ENCODE measurements around the gene PNMA8A.
"Not testable (repeated sequence)": the region's sequence is repeated elsewhere in the genome, so short reads cannot be mapped to it uniquely, and the experiment has no call there.

PNMA8A gene

DNA sequence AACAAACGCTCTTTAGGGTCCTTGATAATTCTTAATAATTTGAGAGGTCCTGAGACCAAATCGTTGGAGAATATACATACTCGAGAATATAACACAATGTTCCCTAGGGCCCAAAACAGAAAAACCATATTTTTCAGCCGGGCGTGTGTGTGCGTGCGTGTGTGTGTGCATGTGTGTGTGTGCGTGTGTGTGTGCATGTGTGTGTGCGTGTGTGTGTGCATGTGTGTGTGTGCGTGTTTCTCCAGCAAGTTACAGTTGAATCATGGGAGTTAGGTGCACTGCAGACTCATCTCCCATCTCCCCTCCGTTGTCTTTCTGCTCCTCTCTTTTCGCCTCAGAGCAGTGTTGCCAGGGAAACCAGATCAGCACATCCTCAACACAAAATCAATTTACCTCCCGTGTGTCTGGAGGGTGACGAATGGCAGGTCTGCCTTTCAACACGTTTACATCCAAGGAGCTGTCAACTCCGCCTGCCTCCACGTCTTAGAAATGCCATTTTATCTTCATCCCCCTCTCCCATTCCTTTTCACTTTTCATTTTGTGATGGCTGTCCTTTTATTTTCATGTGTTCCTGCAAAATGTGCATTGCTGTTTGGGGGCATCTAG lies 32.6 kb upstream of the PNMA8A start:
- no peaks in the 10 kb centered on the region for H3K9me3 ChIP-seq (ENCODE audit: control insufficient read depth, low read length)
- H3K4me3 ChIP-seq (ENCODE audit: low read depth, low read length) = no peak overlapping the region
- TF ChIP-seq, protein P1, sequence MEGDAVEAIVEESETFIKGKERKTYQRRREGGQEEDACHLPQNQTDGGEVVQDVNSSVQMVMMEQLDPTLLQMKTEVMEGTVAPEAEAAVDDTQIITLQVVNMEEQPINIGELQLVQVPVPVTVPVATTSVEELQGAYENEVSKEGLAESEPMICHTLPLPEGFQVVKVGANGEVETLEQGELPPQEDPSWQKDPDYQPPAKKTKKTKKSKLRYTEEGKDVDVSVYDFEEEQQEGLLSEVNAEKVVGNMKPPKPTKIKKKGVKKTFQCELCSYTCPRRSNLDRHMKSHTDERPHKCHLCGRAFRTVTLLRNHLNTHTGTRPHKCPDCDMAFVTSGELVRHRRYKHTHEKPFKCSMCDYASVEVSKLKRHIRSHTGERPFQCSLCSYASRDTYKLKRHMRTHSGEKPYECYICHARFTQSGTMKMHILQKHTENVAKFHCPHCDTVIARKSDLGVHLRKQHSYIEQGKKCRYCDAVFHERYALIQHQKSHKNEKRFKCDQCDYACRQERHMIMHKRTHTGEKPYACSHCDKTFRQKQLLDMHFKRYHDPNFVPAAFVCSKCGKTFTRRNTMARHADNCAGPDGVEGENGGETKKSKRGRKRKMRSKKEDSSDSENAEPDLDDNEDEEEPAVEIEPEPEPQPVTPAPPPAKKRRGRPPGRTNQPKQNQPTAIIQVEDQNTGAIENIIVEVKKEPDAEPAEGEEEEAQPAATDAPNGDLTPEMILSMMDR (IDR thresholded peaks at IDR 0.05) = no peak

DNA sequence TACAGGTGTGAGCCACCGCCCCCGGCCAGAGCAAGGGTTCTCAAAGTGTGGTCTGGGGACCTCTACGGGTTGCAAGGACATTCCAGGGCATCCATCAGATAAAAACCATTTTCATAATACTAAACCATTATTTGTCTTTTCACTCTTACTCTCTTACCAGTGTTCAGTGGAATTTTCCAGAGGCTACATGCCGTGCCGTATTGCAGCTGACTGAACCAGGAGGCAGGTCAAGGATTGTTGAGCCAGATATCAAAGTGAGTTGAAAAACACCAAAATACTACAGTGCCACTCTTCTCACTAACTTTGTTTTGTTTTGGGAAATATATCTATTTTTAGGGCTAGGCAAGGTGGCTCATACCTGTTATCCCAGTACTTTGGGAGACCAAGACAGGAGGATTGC lies 31.5 kb upstream of the PNMA8A start:
- H3K27me3 ChIP-seq (ENCODE audit: control insufficient read depth, insufficient read depth, low read length) = no peaks in the 10 kb centered on the region
- no peaks in the 10 kb centered on the region for H3K4me1 ChIP-seq
- no peak overlapping the region for H2AFZ ChIP-seq
- TF ChIP-seq, protein P1 (IDR thresholded peaks at IDR 0.05) = no peak
- H3K27ac ChIP-seq = no peak overlapping the region
- no peak overlapping the region for H3K4me3 ChIP-seq (ENCODE audit: low read depth, low read length)
- no peaks in the 10 kb centered on the region for H3K36me3 ChIP-seq (ENCODE audit: control insufficient read depth, insufficient read depth, low read length)
- no peaks in the 10 kb centered on the region for H3K9me3 ChIP-seq (ENCODE audit: control insufficient read depth, low read length)
- H3K79me2 ChIP-seq = no peaks in the 10 kb centered on the region
- no peak overlapping the region for H3K4me2 ChIP-seq (ENCODE audit: low read length)
- H3K9ac ChIP-seq = no peak overlapping the region

More for the DNA sequence above, 32.6 kb upstream of the PNMA8A start:
- no peak overlapping the region for H2AFZ ChIP-seq
- no peaks in the 10 kb centered on the region for H3K4me1 ChIP-seq
- H3K36me3 ChIP-seq (ENCODE audit: control insufficient read depth, insufficient read depth, low read length) = no peaks in the 10 kb centered on the region
- no peaks in the 10 kb centered on the region for H3K27me3 ChIP-seq (ENCODE audit: control insufficient read depth, insufficient read depth, low read length)
- no peak overlapping the region for H3K9ac ChIP-seq
- H3K27ac ChIP-seq = no peak overlapping the region
- H3K4me2 ChIP-seq (ENCODE audit: low read length) = no peak overlapping the region
- no peaks in the 10 kb centered on the region for H3K79me2 ChIP-seq

DNA sequence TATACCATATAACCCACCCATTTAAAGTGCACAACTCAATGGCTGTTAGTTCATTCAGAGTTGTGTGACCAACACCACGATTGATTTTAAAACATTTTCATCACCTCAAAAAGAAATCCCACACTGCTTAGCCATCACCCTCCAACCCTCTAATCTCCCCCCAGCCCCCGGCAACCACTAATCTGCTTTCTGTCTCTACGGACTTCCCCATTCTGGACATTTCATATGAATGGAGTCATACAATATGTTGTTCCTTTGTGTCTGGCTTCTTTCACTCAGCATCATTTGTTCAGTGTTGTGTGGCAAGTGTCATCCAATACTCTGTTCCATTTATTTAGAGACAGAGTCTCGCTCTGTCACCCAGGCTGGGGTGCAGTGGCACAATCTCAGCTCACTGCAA lies 28.3 kb upstream of the PNMA8A start:
- no peak overlapping the region for H3K9ac ChIP-seq
- no peak overlapping the region for H3K27ac ChIP-seq
- TF ChIP-seq, protein P1 (IDR thresholded peaks at IDR 0.05) = no peak
- H3K4me2 ChIP-seq (ENCODE audit: low read length) = no peak overlapping the region
- no peak overlapping the region for H3K4me3 ChIP-seq (ENCODE audit: low read depth, low read length)
- H3K79me2 ChIP-seq = no peaks in the 10 kb centered on the region
- no peak overlapping the region for H2AFZ ChIP-seq
- no peaks in the 10 kb centered on the region for H3K36me3 ChIP-seq (ENCODE audit: control insufficient read depth, insufficient read depth, low read length)
- H3K9me3 ChIP-seq (ENCODE audit: control insufficient read depth, low read length) = no peaks in the 10 kb centered on the region
- H3K27me3 ChIP-seq (ENCODE audit: control insufficient read depth, insufficient read depth, low read length) = no peaks in the 10 kb centered on the region
- H3K4me1 ChIP-seq = no peaks in the 10 kb centered on the region

DNA sequence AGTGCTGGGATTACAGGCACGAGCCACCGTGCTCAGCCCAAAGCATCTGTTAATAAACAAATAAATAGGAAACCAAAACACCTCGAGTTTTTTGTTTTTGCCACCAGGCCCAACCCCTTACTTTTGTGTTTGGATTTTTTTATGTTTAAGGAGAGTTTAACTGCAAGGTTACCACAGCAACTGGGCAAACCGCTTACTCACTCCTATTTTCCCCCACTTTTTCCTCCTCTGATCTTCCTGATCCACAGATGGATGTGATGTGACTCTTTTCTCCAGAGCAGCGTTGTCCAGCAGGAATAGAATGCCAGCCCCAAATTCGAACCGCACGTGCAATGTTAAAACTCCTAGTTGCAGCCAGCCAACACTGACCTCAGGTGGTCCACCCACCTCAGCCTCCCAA lies 26.4 kb upstream of the PNMA8A start:
- Histone ChIP-seq H3K4me3 (ENCODE audit: low read depth, low read length) (no peak overlapping the region), H3K4me1 (no peaks in the 10 kb centered on the region), H3K4me2 (ENCODE audit: low read length) (no peak overlapping the region), H3K79me2 (no peaks in the 10 kb centered on the region), H3K27me3 (ENCODE audit: control insufficient read depth, insufficient read depth, low read length) (no peaks in the 10 kb centered on the region), H3K27ac (no peak overlapping the region), H3K9ac (no peak overlapping the region), H3K9me3 (ENCODE audit: control insufficient read depth, low read length) (no peaks in the 10 kb centered on the region), H2AFZ (no peak overlapping the region), H3K36me3 (ENCODE audit: control insufficient read depth, insufficient read depth, low read length) (no peaks in the 10 kb centered on the region)
- TF ChIP-seq, protein P1 (IDR thresholded peaks at IDR 0.05) = no peak

DNA sequence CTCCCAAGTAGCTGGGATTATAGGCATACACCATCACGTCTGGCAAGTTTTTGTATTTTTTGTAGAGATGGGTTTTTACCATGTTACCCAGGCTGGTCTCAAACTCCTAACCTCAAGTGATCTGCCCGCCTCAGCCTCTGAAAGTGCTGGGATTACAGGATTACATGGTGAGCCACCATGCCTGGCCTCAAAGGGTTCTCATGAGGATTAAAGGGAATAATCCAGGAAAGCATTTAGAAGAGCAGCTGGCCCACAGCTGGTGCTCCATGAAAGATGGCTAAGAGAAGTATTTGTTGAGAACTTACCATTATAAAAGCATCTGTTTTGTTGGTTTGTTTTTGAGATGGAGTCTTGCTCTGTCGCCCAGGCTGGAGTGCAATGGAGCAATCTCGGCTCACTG lies 25.5 kb upstream of the PNMA8A start:
- not testable (repeated sequence) for H3K4me2 ChIP-seq (ENCODE audit: low read length); H3K9me3 ChIP-seq (ENCODE audit: control insufficient read depth, low read length); H2AFZ ChIP-seq; H3K27ac ChIP-seq; H3K4me1 ChIP-seq; H3K9ac ChIP-seq; H3K27me3 ChIP-seq (ENCODE audit: control insufficient read depth, insufficient read depth, low read length); H3K36me3 ChIP-seq (ENCODE audit: control insufficient read depth, insufficient read depth, low read length); H3K4me3 ChIP-seq (ENCODE audit: low read depth, low read length); H3K79me2 ChIP-seq

Measured in parathyroid adenoma (tissue), 2 donors.